GM12892 (cell line): ENCODE data around the gene RBM46.

ENCODE experiments used
- POLR2A ChIP-seq: IDR thresholded peaks from 2 replicates; pipeline ENCODE4 v1.6.1; 2011; ENCODE audit warnings: low read depth, low read length, control low read depth
- TAF1 ChIP-seq: IDR thresholded peaks from 2 replicates; pipeline ENCODE4 v1.6.1; 2011; ENCODE audit warnings: low read depth, mild to moderate bottlenecking, control low read depth, low read length, borderline replicate concordance

DNA sequence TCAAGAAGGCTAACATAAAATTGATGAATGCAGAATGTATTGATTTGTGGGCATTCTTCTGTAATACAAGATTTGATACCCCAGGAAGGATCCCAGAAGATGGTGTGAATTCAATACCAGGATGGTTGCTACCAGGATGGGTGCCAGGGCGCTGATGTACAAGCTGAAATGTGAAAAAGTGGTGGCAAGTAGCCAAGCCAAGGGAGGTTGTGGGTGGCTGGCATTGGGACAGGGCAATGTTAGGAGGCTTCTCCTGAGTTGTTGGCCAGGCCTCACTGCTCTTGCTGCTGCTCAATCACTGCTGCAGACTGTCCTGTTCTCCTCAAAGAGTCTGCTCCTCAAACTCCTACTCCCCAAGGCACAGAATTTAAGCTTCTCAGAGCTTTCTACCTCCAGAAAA lies 77.1 kb downstream of the RBM46 start:
- TF ChIP-seq TAF1 (no peak), POLR2A (no peak)
